ENCODE measurements around the gene IQSEC2.
A peak's percentile ranks its signal among the peaks of the same experiment; 100 is the strongest.

The IQSEC2 gene

GRCh38 chrX:53316860-53317237 is 35.5 kb upstream of the IQSEC2 start:
- no peak overlapping the region for H3K4me3 ChIP-seq (ENCODE audit: low read depth, low read length)
- no peaks in the 10 kb centered on the region for H3K36me3 ChIP-seq
- H3K27me3 ChIP-seq (ENCODE audit: insufficient read depth, low read depth, severe bottlenecking) = peaks cover 71% of the 10 kb centered on the region
- TF ChIP-seq, protein P1, sequence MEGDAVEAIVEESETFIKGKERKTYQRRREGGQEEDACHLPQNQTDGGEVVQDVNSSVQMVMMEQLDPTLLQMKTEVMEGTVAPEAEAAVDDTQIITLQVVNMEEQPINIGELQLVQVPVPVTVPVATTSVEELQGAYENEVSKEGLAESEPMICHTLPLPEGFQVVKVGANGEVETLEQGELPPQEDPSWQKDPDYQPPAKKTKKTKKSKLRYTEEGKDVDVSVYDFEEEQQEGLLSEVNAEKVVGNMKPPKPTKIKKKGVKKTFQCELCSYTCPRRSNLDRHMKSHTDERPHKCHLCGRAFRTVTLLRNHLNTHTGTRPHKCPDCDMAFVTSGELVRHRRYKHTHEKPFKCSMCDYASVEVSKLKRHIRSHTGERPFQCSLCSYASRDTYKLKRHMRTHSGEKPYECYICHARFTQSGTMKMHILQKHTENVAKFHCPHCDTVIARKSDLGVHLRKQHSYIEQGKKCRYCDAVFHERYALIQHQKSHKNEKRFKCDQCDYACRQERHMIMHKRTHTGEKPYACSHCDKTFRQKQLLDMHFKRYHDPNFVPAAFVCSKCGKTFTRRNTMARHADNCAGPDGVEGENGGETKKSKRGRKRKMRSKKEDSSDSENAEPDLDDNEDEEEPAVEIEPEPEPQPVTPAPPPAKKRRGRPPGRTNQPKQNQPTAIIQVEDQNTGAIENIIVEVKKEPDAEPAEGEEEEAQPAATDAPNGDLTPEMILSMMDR (IDR thresholded peaks at IDR 0.05; ENCODE audit: low read depth, low read length) = no peak
- no peak overlapping the region for H3K27ac ChIP-seq
- no peaks in the 10 kb centered on the region for H3K9me3 ChIP-seq (ENCODE audit: severe bottlenecking)
- no peak for DNase-seq

- H3K9me3 ChIP-seq (ENCODE audit: severe bottlenecking) = no peaks in the 10 kb centered on the region
- H3K36me3 ChIP-seq = no peaks in the 10 kb centered on the region
- TF ChIP-seq, protein P1 (IDR thresholded peaks at IDR 0.05; ENCODE audit: low read depth, low read length) = no peak
- peaks cover 70% of the 10 kb centered on the region for H3K27me3 ChIP-seq (ENCODE audit: insufficient read depth, low read depth, severe bottlenecking)
- H3K27ac ChIP-seq = no peak overlapping the region
- DNase-seq = no peak
- no peak overlapping the region for H3K4me3 ChIP-seq (ENCODE audit: low read depth, low read length)
Observed at GRCh38 chrX:53316111-53316859, 34.9 kb upstream of the IQSEC2 start.

DNA sequence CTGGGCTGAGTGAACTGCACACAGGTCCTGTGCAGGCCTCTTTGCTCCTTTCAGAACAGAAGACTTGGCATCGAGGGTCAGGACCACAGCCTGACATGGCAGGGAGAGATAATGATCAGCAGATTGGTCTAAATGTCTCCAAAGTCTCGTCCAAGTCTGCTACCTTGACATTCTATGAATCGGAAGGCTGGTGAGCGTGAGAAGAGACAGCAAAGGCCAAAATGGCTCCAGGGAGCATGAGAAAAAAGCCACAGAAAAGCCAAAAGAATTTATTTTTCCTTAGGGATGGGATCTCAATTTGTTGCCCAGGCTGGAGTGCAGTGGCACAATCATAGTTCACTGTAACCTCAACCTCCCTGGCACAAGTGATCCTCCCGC is 32.3 kb upstream of the IQSEC2 start:
- Histone ChIP-seq H3K9me3 (ENCODE audit: severe bottlenecking) (no peaks in the 10 kb centered on the region), H3K4me3 (ENCODE audit: low read depth, low read length) (no peak overlapping the region), H3K36me3 (no peaks in the 10 kb centered on the region), H3K27ac (no peak overlapping the region), H3K27me3 (ENCODE audit: insufficient read depth, low read depth, severe bottlenecking) (peaks cover 64% of the 10 kb centered on the region)
- TF ChIP-seq, protein P1 (IDR thresholded peaks at IDR 0.05; ENCODE audit: low read depth, low read length) = no peak
- no peak for DNase-seq

GRCh38 chrX:53312946-53313727 is 31.8 kb upstream of the IQSEC2 start:
- H3K4me3 ChIP-seq (ENCODE audit: low read depth, low read length) = no peak overlapping the region
- no peaks in the 10 kb centered on the region for H3K36me3 ChIP-seq
- no peak overlapping the region for H3K27ac ChIP-seq
- no peaks in the 10 kb centered on the region for H3K9me3 ChIP-seq (ENCODE audit: severe bottlenecking)
- peak; percentile 59 for DNase-seq
- H3K27me3 ChIP-seq (ENCODE audit: insufficient read depth, low read depth, severe bottlenecking) = peaks cover 58% of the 10 kb centered on the region
- TF ChIP-seq, protein P1 (IDR thresholded peaks at IDR 0.05; ENCODE audit: low read depth, low read length) = peak; percentile 66

GRCh38 chrX:53309837-53310236 is 28.5 kb upstream of the IQSEC2 start:
- Histone ChIP-seq H3K9me3 (ENCODE audit: severe bottlenecking) (no peaks in the 10 kb centered on the region), H3K4me3 (ENCODE audit: low read depth, low read length) (no peak overlapping the region), H3K27me3 (ENCODE audit: insufficient read depth, low read depth, severe bottlenecking) (peaks cover 44% of the 10 kb centered on the region), H3K36me3 (no peaks in the 10 kb centered on the region), H3K27ac (no peak overlapping the region)
- no peak for DNase-seq
- TF ChIP-seq, protein P1 (IDR thresholded peaks at IDR 0.05; ENCODE audit: low read depth, low read length) = no peak

Data from WERI-Rb-1 (cell line).